ENCODE results near the gene CCDC82.
A peak's percentile ranks its signal among the peaks of the same experiment; 100 is the strongest.

CCDC82 gene

GRCh38 chr11:96314326-96315020 lies 75.2 kb downstream of the CCDC82 start:
- no peak overlapping the region for H2BK5ac ChIP-seq (ENCODE audit: low read length)
- H2BK120ac ChIP-seq (ENCODE audit: low read depth, low read length) = no peak overlapping the region
- H3K4ac ChIP-seq (ENCODE audit: low read depth, low read length) = peak overlapping the region; percentile 7
- no peak overlapping the region for H2AK5ac ChIP-seq (ENCODE audit: low read length)
- no peak overlapping the region for H3K56ac ChIP-seq (ENCODE audit: low read length)
- no peak overlapping the region for H3K27ac ChIP-seq (ENCODE audit: low read depth, low read length)
- H3K79me1 ChIP-seq (ENCODE audit: low read length) = no peaks in the 10 kb centered on the region
- DNase-seq = no peak
- no peak overlapping the region for H4K5ac ChIP-seq (ENCODE audit: low read length)
- H3K4me3 ChIP-seq (ENCODE audit: low read length) = no peak overlapping the region
- H3K79me2 ChIP-seq (ENCODE audit: control insufficient read depth, insufficient read depth, low read length) = no peaks in the 10 kb centered on the region
- no peak overlapping the region for H3K4me2 ChIP-seq (ENCODE audit: low read length)
- H3K18ac ChIP-seq (ENCODE audit: low read length) = peak overlapping the region; percentile 71
- no peaks in the 10 kb centered on the region for H3K4me1 ChIP-seq (ENCODE audit: control insufficient read depth, low read depth, low read length)
- H3K23ac ChIP-seq (ENCODE audit: low read length) = no peak overlapping the region
- WGBS (ENCODE audit: extremely low coverage, insufficient coverage, low lambda C conversion rate) = no CpG with 5 or more reads among the region's 4 CpGs
- no peak overlapping the region for H3K9ac ChIP-seq (ENCODE audit: low read length)
- H3K27me3 ChIP-seq (ENCODE audit: insufficient read depth, low read length, poor library complexity) = no peaks in the 10 kb centered on the region
- H3K36me3 ChIP-seq (ENCODE audit: control insufficient read depth, insufficient read depth, low read length) = no peaks in the 10 kb centered on the region
- H4K8ac ChIP-seq (ENCODE audit: low read depth, low read length) = no peak overlapping the region
- H2BK15ac ChIP-seq (replicated peaks; ENCODE audit: low read depth) = no peak overlapping the region

GRCh38 chr11:96313163-96313562 lies 76.5 kb downstream of the CCDC82 start:
- Histone ChIP-seq H3K79me1 (ENCODE audit: low read length) (no peaks in the 10 kb centered on the region), H4K8ac (ENCODE audit: low read depth, low read length) (no peak overlapping the region), H4K5ac (ENCODE audit: low read length) (no peak overlapping the region), H3K4ac (ENCODE audit: low read depth, low read length) (no peak overlapping the region), H3K27ac (ENCODE audit: low read depth, low read length) (no peak overlapping the region), H3K9ac (ENCODE audit: low read length) (no peak overlapping the region), H3K79me2 (ENCODE audit: control insufficient read depth, insufficient read depth, low read length) (no peaks in the 10 kb centered on the region), H2BK15ac (replicated peaks; ENCODE audit: low read depth) (no peak overlapping the region), H2BK5ac (ENCODE audit: low read length) (no peak overlapping the region), H3K56ac (ENCODE audit: low read length) (no peak overlapping the region), H3K23ac (ENCODE audit: low read length) (no peak overlapping the region), H3K18ac (ENCODE audit: low read length) (no peak overlapping the region), H3K4me1 (ENCODE audit: control insufficient read depth, low read depth, low read length) (no peaks in the 10 kb centered on the region), H2AK5ac (ENCODE audit: low read length) (no peak overlapping the region), H3K36me3 (ENCODE audit: control insufficient read depth, insufficient read depth, low read length) (no peaks in the 10 kb centered on the region), H2BK120ac (ENCODE audit: low read depth, low read length) (no peak overlapping the region), H3K4me2 (ENCODE audit: low read length) (no peak overlapping the region), H3K27me3 (ENCODE audit: insufficient read depth, low read length, poor library complexity) (no peaks in the 10 kb centered on the region), H3K4me3 (ENCODE audit: low read length) (no peak overlapping the region)
- WGBS (ENCODE audit: extremely low coverage, insufficient coverage, low lambda C conversion rate) = no CpG with 5 or more reads among the region's 6 CpGs
- no peak for DNase-seq

GRCh38 chr11:96311120-96311568 lies 78.6 kb downstream of the CCDC82 start:
- no peak overlapping the region for H3K4me3 ChIP-seq (ENCODE audit: low read length)
- H3K27ac ChIP-seq (ENCODE audit: low read depth, low read length) = no peak overlapping the region

GRCh38 chr11:96310236-96310635 lies 79.5 kb downstream of the CCDC82 start:
- no CpG with 5 or more reads among the region's 1 CpG for WGBS (ENCODE audit: extremely low coverage, insufficient coverage, low lambda C conversion rate)
- no peak overlapping the region for H3K23ac ChIP-seq (ENCODE audit: low read length)
- H3K27ac ChIP-seq (ENCODE audit: low read depth, low read length) = no peak overlapping the region
- no peak overlapping the region for H2BK15ac ChIP-seq (replicated peaks; ENCODE audit: low read depth)
- H3K9ac ChIP-seq (ENCODE audit: low read length) = no peak overlapping the region
- H3K36me3 ChIP-seq (ENCODE audit: control insufficient read depth, insufficient read depth, low read length) = no peaks in the 10 kb centered on the region
- H3K79me2 ChIP-seq (ENCODE audit: control insufficient read depth, insufficient read depth, low read length) = no peaks in the 10 kb centered on the region
- no peak overlapping the region for H3K4me3 ChIP-seq (ENCODE audit: low read length)
- H3K79me1 ChIP-seq (ENCODE audit: low read length) = no peaks in the 10 kb centered on the region
- H3K4me2 ChIP-seq (ENCODE audit: low read length) = no peak overlapping the region
- H3K4ac ChIP-seq (ENCODE audit: low read depth, low read length) = no peak overlapping the region
- no peak overlapping the region for H4K8ac ChIP-seq (ENCODE audit: low read depth, low read length)
- no peaks in the 10 kb centered on the region for H3K27me3 ChIP-seq (ENCODE audit: insufficient read depth, low read length, poor library complexity)
- H3K18ac ChIP-seq (ENCODE audit: low read length) = no peak overlapping the region
- no peak overlapping the region for H3K56ac ChIP-seq (ENCODE audit: low read length)
- H3K4me1 ChIP-seq (ENCODE audit: control insufficient read depth, low read depth, low read length) = peaks cover 1% of the 10 kb centered on the region
- H4K5ac ChIP-seq (ENCODE audit: low read length) = no peak overlapping the region
- no peak overlapping the region for H2BK120ac ChIP-seq (ENCODE audit: low read depth, low read length)
- H2BK5ac ChIP-seq (ENCODE audit: low read length) = no peak overlapping the region
- no peak for DNase-seq
- H2AK5ac ChIP-seq (ENCODE audit: low read length) = no peak overlapping the region

More at GRCh38 chr11:96311120-96311568, 78.6 kb downstream of the CCDC82 start:
- no peak overlapping the region for H3K23ac ChIP-seq (ENCODE audit: low read length)
- H3K36me3 ChIP-seq (ENCODE audit: control insufficient read depth, insufficient read depth, low read length) = no peaks in the 10 kb centered on the region
- no peaks in the 10 kb centered on the region for H3K79me2 ChIP-seq (ENCODE audit: control insufficient read depth, insufficient read depth, low read length)
- DNase-seq = no peak
- no peak overlapping the region for H4K5ac ChIP-seq (ENCODE audit: low read length)
- H2BK5ac ChIP-seq (ENCODE audit: low read length) = no peak overlapping the region
- H3K4me1 ChIP-seq (ENCODE audit: control insufficient read depth, low read depth, low read length) = peaks cover 1% of the 10 kb centered on the region
- no peak overlapping the region for H2BK15ac ChIP-seq (replicated peaks; ENCODE audit: low read depth)
- H3K4ac ChIP-seq (ENCODE audit: low read depth, low read length) = no peak overlapping the region
- H3K4me2 ChIP-seq (ENCODE audit: low read length) = no peak overlapping the region
- H2BK120ac ChIP-seq (ENCODE audit: low read depth, low read length) = no peak overlapping the region
- no peaks in the 10 kb centered on the region for H3K79me1 ChIP-seq (ENCODE audit: low read length)
- H3K9ac ChIP-seq (ENCODE audit: low read length) = no peak overlapping the region
- no peak overlapping the region for H3K56ac ChIP-seq (ENCODE audit: low read length)
- no peak overlapping the region for H2AK5ac ChIP-seq (ENCODE audit: low read length)
- WGBS (ENCODE audit: extremely low coverage, insufficient coverage, low lambda C conversion rate) = no CpG with 5 or more reads among the region's 2 CpGs
- H3K27me3 ChIP-seq (ENCODE audit: insufficient read depth, low read length, poor library complexity) = no peaks in the 10 kb centered on the region
- no peak overlapping the region for H3K18ac ChIP-seq (ENCODE audit: low read length)
- H4K8ac ChIP-seq (ENCODE audit: low read depth, low read length) = no peak overlapping the region

- no peak overlapping the region for H3K4me2 ChIP-seq (ENCODE audit: low read length)
- H3K27ac ChIP-seq (ENCODE audit: low read depth, low read length) = no peak overlapping the region
- no peak overlapping the region for H2BK120ac ChIP-seq (ENCODE audit: low read depth, low read length)
- no peak overlapping the region for H2BK15ac ChIP-seq (replicated peaks; ENCODE audit: low read depth)
- WGBS (ENCODE audit: extremely low coverage, insufficient coverage, low lambda C conversion rate) = no CpG with 5 or more reads among the region's 5 CpGs
- H3K79me2 ChIP-seq (ENCODE audit: control insufficient read depth, insufficient read depth, low read length) = no peaks in the 10 kb centered on the region
- DNase-seq = no peak
- H3K27me3 ChIP-seq (ENCODE audit: insufficient read depth, low read length, poor library complexity) = no peaks in the 10 kb centered on the region
- H2AK5ac ChIP-seq (ENCODE audit: low read length) = no peak overlapping the region
- H3K4me3 ChIP-seq (ENCODE audit: low read length) = no peak overlapping the region
- H2BK5ac ChIP-seq (ENCODE audit: low read length) = no peak overlapping the region
- no peak overlapping the region for H4K5ac ChIP-seq (ENCODE audit: low read length)
- no peak overlapping the region for H3K56ac ChIP-seq (ENCODE audit: low read length)
- no peak overlapping the region for H3K4ac ChIP-seq (ENCODE audit: low read depth, low read length)
- peaks cover 1% of the 10 kb centered on the region for H3K4me1 ChIP-seq (ENCODE audit: control insufficient read depth, low read depth, low read length)
- no peak overlapping the region for H3K23ac ChIP-seq (ENCODE audit: low read length)
- no peaks in the 10 kb centered on the region for H3K36me3 ChIP-seq (ENCODE audit: control insufficient read depth, insufficient read depth, low read length)
- no peaks in the 10 kb centered on the region for H3K79me1 ChIP-seq (ENCODE audit: low read length)
- no peak overlapping the region for H3K18ac ChIP-seq (ENCODE audit: low read length)
- H4K8ac ChIP-seq (ENCODE audit: low read depth, low read length) = no peak overlapping the region
- no peak overlapping the region for H3K9ac ChIP-seq (ENCODE audit: low read length)
Measured at GRCh38 chr11:96309643-96310017, 80.1 kb downstream of the CCDC82 start.
